ENCODE results near the gene DIS3L. TPM values are rescaled to one million over a fixed set of nuclear protein-coding genes. Genes with fewer than 3 reads are reported as not detected.

The DIS3L gene
- total RNA-seq, 1 donor from 2014 or later, result 18.6 TPM

GRCh38 chr15:66269326-66270090 is 23.9 kb upstream of the DIS3L start:
- Mint-ChIP-seq H3K4me1 (ENCODE audit: low read depth) (peaks cover 10% of the 10 kb centered on the region), H3K36me3 (ENCODE audit: low read depth) (no peaks in the 10 kb centered on the region), H3K9me3 (ENCODE audit: low read depth) (no peaks in the 10 kb centered on the region), H3K4me3 (ENCODE audit: unreplicated experiment) (no peak overlapping the region), H3K27ac (ENCODE audit: unreplicated experiment) (no peak overlapping the region), H3K27me3 (ENCODE audit: low read depth) (peaks cover 8% of the 10 kb centered on the region)
- DNase-seq (ENCODE audit: low spot score), result no peak
- no peak for TF ChIP-seq CTCF (IDR thresholded peaks at IDR 0.05)

GRCh38 chr15:66270932-66271331 is 22.4 kb upstream of the DIS3L start:
- Mint-ChIP-seq H3K4me1 (ENCODE audit: low read depth) (peaks cover 10% of the 10 kb centered on the region), H3K36me3 (ENCODE audit: low read depth) (no peaks in the 10 kb centered on the region), H3K4me3 (ENCODE audit: unreplicated experiment) (no peak overlapping the region), H3K27me3 (ENCODE audit: low read depth) (peaks cover 14% of the 10 kb centered on the region), H3K27ac (ENCODE audit: unreplicated experiment) (no peak overlapping the region), H3K9me3 (ENCODE audit: low read depth) (peaks cover 6% of the 10 kb centered on the region)
- DNase-seq (ENCODE audit: low spot score), result no peak
- TF ChIP-seq CTCF (IDR thresholded peaks at IDR 0.05), result no peak

- DNase-seq (ENCODE audit: low spot score), result no peak
- H3K4me1 Mint-ChIP-seq (ENCODE audit: low read depth), result no peaks in the 10 kb centered on the region
- H3K27ac Mint-ChIP-seq (ENCODE audit: unreplicated experiment), result no peak overlapping the region
- peaks cover 6% of the 10 kb centered on the region for H3K9me3 Mint-ChIP-seq (ENCODE audit: low read depth)
- H3K36me3 Mint-ChIP-seq (ENCODE audit: low read depth), result peaks cover 2% of the 10 kb centered on the region
- no peak for TF ChIP-seq CTCF (IDR thresholded peaks at IDR 0.05)
- peaks cover 27% of the 10 kb centered on the region for H3K27me3 Mint-ChIP-seq (ENCODE audit: low read depth)
- no peak overlapping the region for H3K4me3 Mint-ChIP-seq (ENCODE audit: unreplicated experiment)
Measured at GRCh38 chr15:66275352-66275751, 18.0 kb upstream of the DIS3L start.

GRCh38 chr15:66276546-66276945 is 16.8 kb upstream of the DIS3L start:
- DNase-seq (ENCODE audit: low spot score), result no peak
- Mint-ChIP-seq H3K4me1 (ENCODE audit: low read depth) (no peaks in the 10 kb centered on the region), H3K27me3 (ENCODE audit: low read depth) (peaks cover 34% of the 10 kb centered on the region), H3K4me3 (ENCODE audit: unreplicated experiment) (no peak overlapping the region), H3K27ac (ENCODE audit: unreplicated experiment) (no peak overlapping the region), H3K9me3 (ENCODE audit: low read depth) (peaks cover 6% of the 10 kb centered on the region), H3K36me3 (ENCODE audit: low read depth) (peaks cover 4% of the 10 kb centered on the region)
- no peak for TF ChIP-seq CTCF (IDR thresholded peaks at IDR 0.05)

- H3K27me3 Mint-ChIP-seq (ENCODE audit: low read depth), result peaks cover 34% of the 10 kb centered on the region
- no peaks in the 10 kb centered on the region for H3K4me1 Mint-ChIP-seq (ENCODE audit: low read depth)
- no peak overlapping the region for H3K27ac Mint-ChIP-seq (ENCODE audit: unreplicated experiment)
- no peak overlapping the region for H3K4me3 Mint-ChIP-seq (ENCODE audit: unreplicated experiment)
- no peak for TF ChIP-seq CTCF (IDR thresholded peaks at IDR 0.05)
- DNase-seq (ENCODE audit: low spot score), result no peak
- peaks cover 6% of the 10 kb centered on the region for H3K9me3 Mint-ChIP-seq (ENCODE audit: low read depth)
- H3K36me3 Mint-ChIP-seq (ENCODE audit: low read depth), result peaks cover 4% of the 10 kb centered on the region
Measured at GRCh38 chr15:66278056-66278455, 15.3 kb upstream of the DIS3L start.
